Hypothalamus (tissue), 51 donors: ENCODE data around the gene EXOC2.

ENCODE experiments used
- DNase-seq, 51 donors: peaks; one replicate each; lab custom pipeline; 2025; lab: John Stamatoyannopoulos, UW

EXOC2 gene

GRCh38 chr6:504446-504980, 188.4 kb downstream of the EXOC2 start:
- no peak for DNase-seq

- DNase-seq: no peak
Measured at GRCh38 chr6:503610-504362, 189.2 kb downstream of the EXOC2 start.

- DNase-seq: no peak
Measured at GRCh38 chr6:502761-503160, 190.2 kb downstream of the EXOC2 start.

GRCh38 chr6:501891-502601, 190.9 kb downstream of the EXOC2 start:
- no peak for DNase-seq

- no peak for DNase-seq
Measured at GRCh38 chr6:499617-500016, 193.3 kb downstream of the EXOC2 start.

GRCh38 chr6:498795-499231, 194.1 kb downstream of the EXOC2 start:
- no peak for DNase-seq

- DNase-seq: no peak
Measured at GRCh38 chr6:497258-497657, 195.7 kb downstream of the EXOC2 start.

GRCh38 chr6:496649-497048, 196.3 kb downstream of the EXOC2 start:
- no peak for DNase-seq

- DNase-seq: no peak
Measured at GRCh38 chr6:494394-494793, 198.5 kb downstream of the EXOC2 start.

GRCh38 chr6:493840-494239, 199.1 kb downstream of the EXOC2 start:
- DNase-seq: no peak

- DNase-seq: no peak
Measured at GRCh38 chr6:492816-493414, 200.0 kb downstream of the EXOC2 start.

GRCh38 chr6:492178-492577, 200.8 kb downstream of the EXOC2 start:
- DNase-seq: no peak

- no peak for DNase-seq
Measured at GRCh38 chr6:491233-491632, 201.7 kb downstream of the EXOC2 start.

- no peak for DNase-seq
Measured at GRCh38 chr6:490251-491037, 202.5 kb downstream of the EXOC2 start.

GRCh38 chr6:489762-490161, 203.2 kb downstream of the EXOC2 start:
- DNase-seq: no peak

- DNase-seq: no peak
Measured at GRCh38 chr6:489001-489400, 203.9 kb downstream of the EXOC2 start.

- DNase-seq: peak in 50 of 51 donors; percentile 10 to 94 (median 79)
Measured at GRCh38 chr6:487956-488355, 205.0 kb downstream of the EXOC2 start.

- no peak for DNase-seq
Measured at GRCh38 chr6:485655-486170, 207.2 kb downstream of the EXOC2 start.

- no peak for DNase-seq
Measured at GRCh38 chr6:484746-485145, 208.2 kb downstream of the EXOC2 start.

GRCh38 chr6:484086-484745, 208.7 kb downstream of the EXOC2 start:
- DNase-seq: no peak
